ENCODE data around the gene MGAT4A. TPM values are rescaled to one million over a fixed set of nuclear protein-coding genes. Genes with fewer than 3 reads are reported as not detected.

MGAT4A gene
- total RNA-seq, 6 experiments from 2014 or later, result 0.14 TPM; not detected in 5

DNA sequence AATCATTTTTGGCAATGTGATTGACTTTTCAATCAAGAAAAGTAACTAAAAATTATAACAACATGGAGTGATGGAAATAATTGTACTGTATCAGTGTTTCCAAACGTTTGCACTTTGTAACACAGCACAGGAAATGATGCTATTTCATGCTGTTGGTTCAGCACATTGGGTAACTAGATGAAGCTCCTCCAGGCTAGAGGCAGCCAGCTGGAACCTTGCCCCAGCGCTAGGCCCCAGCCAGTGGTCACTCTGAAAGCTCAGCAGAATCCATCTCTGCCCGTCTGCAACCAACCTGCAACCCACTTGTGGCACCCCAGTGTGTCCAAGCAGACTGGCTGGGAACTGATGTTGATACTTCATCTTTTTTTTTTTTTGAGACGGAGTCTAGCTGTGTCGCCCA is 107.3 kb downstream of the MGAT4A start:
- Mint-ChIP-seq H3K27ac (no peak overlapping the region), H3K9me3 (peaks cover 9% of the 10 kb centered on the region), H3K4me3 (no peak overlapping the region), H3K36me3 (ENCODE audit: low read depth) (peaks cover 8% of the 10 kb centered on the region; the same call in 1 of the 2 replicates), H3K27me3 (ENCODE audit: insufficient read depth) (no peaks in the 10 kb centered on the region), H3K4me1 (ENCODE audit: low read depth) (no peaks in the 10 kb centered on the region)
- TF ChIP-seq, protein P1, sequence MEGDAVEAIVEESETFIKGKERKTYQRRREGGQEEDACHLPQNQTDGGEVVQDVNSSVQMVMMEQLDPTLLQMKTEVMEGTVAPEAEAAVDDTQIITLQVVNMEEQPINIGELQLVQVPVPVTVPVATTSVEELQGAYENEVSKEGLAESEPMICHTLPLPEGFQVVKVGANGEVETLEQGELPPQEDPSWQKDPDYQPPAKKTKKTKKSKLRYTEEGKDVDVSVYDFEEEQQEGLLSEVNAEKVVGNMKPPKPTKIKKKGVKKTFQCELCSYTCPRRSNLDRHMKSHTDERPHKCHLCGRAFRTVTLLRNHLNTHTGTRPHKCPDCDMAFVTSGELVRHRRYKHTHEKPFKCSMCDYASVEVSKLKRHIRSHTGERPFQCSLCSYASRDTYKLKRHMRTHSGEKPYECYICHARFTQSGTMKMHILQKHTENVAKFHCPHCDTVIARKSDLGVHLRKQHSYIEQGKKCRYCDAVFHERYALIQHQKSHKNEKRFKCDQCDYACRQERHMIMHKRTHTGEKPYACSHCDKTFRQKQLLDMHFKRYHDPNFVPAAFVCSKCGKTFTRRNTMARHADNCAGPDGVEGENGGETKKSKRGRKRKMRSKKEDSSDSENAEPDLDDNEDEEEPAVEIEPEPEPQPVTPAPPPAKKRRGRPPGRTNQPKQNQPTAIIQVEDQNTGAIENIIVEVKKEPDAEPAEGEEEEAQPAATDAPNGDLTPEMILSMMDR (IDR thresholded peaks at IDR 0.05), result no peak
- no peak for DNase-seq

DNA sequence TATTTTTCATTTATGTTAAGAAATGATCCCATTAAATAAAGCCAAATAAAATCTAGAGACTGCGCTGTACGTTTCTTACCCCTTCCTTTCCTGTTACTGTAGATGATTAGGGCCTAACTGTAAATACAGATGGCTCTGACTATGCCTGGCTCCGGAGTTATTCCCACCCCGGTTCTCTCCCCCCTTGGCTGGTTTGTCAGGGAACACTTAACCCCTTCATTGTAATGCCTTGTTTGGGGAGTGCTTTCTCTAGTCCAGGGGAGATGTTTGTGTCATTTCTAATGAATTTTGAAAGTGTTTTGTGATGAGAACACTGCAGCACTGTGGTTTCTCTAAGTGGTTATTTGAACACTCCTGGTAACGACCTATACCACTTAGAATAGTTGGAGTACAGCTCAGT is 113.8 kb downstream of the MGAT4A start:
- H3K4me1 Mint-ChIP-seq (ENCODE audit: low read depth), result no peaks in the 10 kb centered on the region
- no peak for DNase-seq
- no peak overlapping the region for H3K4me3 Mint-ChIP-seq
- TF ChIP-seq, protein P1 (IDR thresholded peaks at IDR 0.05), result no peak
- H3K36me3 Mint-ChIP-seq (ENCODE audit: low read depth), result peaks cover 33% of the 10 kb centered on the region
- H3K9me3 Mint-ChIP-seq, result no peaks in the 10 kb centered on the region
- no peaks in the 10 kb centered on the region for H3K27me3 Mint-ChIP-seq (ENCODE audit: insufficient read depth)
- H3K27ac Mint-ChIP-seq, result no peak overlapping the region

DNA sequence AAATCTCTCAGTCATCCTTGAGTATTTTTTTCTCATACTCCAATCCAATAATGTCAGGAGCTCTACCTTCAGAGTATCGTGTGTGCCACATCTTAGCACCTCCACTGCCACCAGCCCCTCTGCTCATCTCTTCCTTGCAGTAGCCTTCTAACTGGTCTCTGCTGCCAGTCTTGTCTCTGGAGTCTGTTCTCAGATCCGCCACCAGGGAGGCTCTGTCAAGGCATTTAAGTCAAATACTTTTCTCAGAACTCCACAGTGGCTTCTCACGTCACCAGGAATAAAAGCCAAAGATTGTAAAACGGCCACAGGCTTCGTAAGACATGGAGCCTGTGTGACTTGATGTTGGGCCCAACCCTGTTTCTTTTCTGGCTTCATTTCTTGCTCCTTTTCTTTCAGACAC is 115.5 kb downstream of the MGAT4A start:
- Mint-ChIP-seq H3K36me3 (ENCODE audit: low read depth) (peaks cover 44% of the 10 kb centered on the region), H3K9me3 (no peaks in the 10 kb centered on the region), H3K27me3 (ENCODE audit: insufficient read depth) (no peaks in the 10 kb centered on the region), H3K27ac (peak overlapping the region; percentile 20; the same call in 1 of the 2 replicates), H3K4me3 (no peak overlapping the region), H3K4me1 (ENCODE audit: low read depth) (peaks cover 10% of the 10 kb centered on the region)
- no peak for DNase-seq
- TF ChIP-seq, protein P1 (IDR thresholded peaks at IDR 0.05), result peak; percentile 28

DNA sequence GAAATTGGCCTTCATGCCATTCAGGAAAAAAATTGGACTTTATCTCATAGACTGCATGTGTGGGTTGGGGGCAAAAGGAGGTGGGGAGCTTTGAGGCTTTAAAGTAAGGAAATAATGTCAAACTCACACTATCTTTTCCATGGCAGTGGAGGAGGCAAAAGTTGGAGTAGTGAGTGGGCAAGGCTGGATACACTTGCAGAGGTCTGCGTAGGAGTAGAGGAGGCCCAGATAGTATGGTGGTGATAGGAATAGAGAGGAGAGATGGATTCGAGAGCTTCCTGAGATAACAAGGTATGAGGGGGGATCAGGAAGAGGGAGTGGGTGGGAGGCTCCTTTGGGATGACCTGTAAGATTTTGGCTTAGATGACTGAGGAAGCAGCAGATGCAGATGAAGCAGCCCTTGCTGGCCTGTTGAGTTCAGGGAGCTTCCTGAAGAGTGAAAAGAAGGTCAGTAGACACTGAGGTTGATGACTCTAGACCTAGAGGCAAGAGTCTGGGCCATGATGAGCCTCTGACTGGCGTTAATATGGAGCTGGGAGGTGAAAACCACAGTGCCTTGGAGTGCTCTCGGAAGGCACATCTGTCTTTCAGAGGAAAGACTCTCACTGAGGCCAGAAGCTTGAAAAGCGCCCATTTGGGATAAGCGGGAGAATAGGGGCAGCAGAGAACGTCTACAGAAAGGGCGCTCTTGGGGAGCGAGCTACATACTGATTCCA is 116.8 kb downstream of the MGAT4A start:
- peaks cover 55% of the 10 kb centered on the region for H3K36me3 Mint-ChIP-seq (ENCODE audit: low read depth)
- H3K27ac Mint-ChIP-seq, result no peak overlapping the region
- DNase-seq, result no peak
- H3K4me1 Mint-ChIP-seq (ENCODE audit: low read depth), result peaks cover 23% of the 10 kb centered on the region
- H3K4me3 Mint-ChIP-seq, result no peak overlapping the region
- H3K9me3 Mint-ChIP-seq, result no peaks in the 10 kb centered on the region
- no peaks in the 10 kb centered on the region for H3K27me3 Mint-ChIP-seq (ENCODE audit: insufficient read depth)
- TF ChIP-seq, protein P1 (IDR thresholded peaks at IDR 0.05), result no peak

DNA sequence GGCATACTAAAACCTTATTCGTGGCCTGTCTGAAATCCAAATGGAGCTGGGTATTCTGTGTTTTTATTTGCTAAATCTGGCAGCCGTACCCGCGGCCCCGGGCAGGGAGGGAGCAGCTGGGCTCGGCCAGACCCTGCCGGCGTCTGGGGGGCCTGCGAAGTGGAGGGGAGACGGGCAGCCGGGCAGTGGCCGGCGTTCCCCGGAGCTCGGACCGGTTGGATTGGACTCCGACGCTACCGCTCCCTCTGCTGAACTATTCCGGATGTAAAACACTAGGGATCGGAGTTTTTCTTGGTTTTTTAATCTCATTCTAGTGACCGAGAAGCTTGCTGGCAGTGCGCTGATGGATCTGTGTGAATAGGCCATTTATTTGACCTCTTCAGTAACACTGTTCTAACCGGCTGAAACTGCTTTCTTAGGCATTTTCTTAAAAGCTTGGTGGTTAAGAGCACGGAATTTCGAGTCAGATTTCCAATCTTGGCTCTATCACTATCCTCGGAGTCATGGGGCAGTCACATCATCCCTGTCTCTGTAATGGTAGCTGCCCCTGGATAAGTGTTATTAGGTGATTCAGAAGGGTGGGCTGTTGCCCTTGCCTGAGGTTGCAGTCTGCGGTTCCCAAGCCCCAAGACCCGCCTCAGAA is 121.8 kb downstream of the MGAT4A start:
- peaks cover 42% of the 10 kb centered on the region for H3K36me3 Mint-ChIP-seq (ENCODE audit: low read depth)
- H3K27me3 Mint-ChIP-seq (ENCODE audit: insufficient read depth), result no peaks in the 10 kb centered on the region
- H3K9me3 Mint-ChIP-seq, result no peaks in the 10 kb centered on the region
- peak overlapping the region; percentile 98 for H3K27ac Mint-ChIP-seq
- DNase-seq, result peak; percentile 49
- H3K4me3 Mint-ChIP-seq, result peak overlapping the region; percentile 93
- peaks cover 48% of the 10 kb centered on the region for H3K4me1 Mint-ChIP-seq (ENCODE audit: low read depth)
- TF ChIP-seq, protein P1 (IDR thresholded peaks at IDR 0.05), result no peak

Measured in HFFc6 (cell line).